Keratinocyte (primary cell): ENCODE results near the gene AP5Z1. TPM values are rescaled to one million over a fixed set of nuclear protein-coding genes. Genes with fewer than 3 reads are reported as not detected.
A peak's percentile ranks its signal among the peaks of the same experiment; 100 is the strongest.

Experiments
- DNase-seq: peaks from one replicate; pipeline ENCODE4 v3.0.0-alpha.2; 2011; ENCODE audit warnings: low read depth, missing footprints, low spot score
- FAIRE-seq: peaks from 2 replicates; lab custom pipeline; 2011; peaks lifted over from hg19 to GRCh38; lab: Jason Lieb, UNC
- H2AFZ ChIP-seq: 2 replicates; pipeline ENCODE4 v1.6.0; 2012; ENCODE audit warnings: low read length, control low read depth, inconsistent platforms; ENCODE audit not compliant: control insufficient read depth
- H3K27ac ChIP-seq: 2 replicates; pipeline ENCODE4 v1.5.1; 2011; ENCODE audit warnings: low read length; ENCODE audit not compliant: control insufficient read depth, insufficient read depth
- H3K27me3 ChIP-seq: 3 replicates; pipeline ENCODE4 v1.6.0; 2011; ENCODE audit warnings: low read length; ENCODE audit not compliant: control insufficient read depth, insufficient read depth; ENCODE audit errors: extremely low read depth
- H3K36me3 ChIP-seq, 2 experiments: 2 replicates in 1 of 2; 3 replicates in 1 of 2; pipeline ENCODE4 v1.5.1; 2011; ENCODE audit warnings: low read length in 2 of 2, mild to moderate bottlenecking in 1 of 2; ENCODE audit not compliant: control insufficient read depth in 2 of 2, insufficient read depth in 2 of 2; ENCODE audit errors: extremely low read depth in 1 of 2
- H3K4me1 ChIP-seq: 3 replicates; pipeline ENCODE4 v1.5.1; 2011; ENCODE audit warnings: low read length; ENCODE audit not compliant: control insufficient read depth, insufficient read depth; ENCODE audit errors: extremely low read depth
- H3K4me2 ChIP-seq: 3 replicates; pipeline ENCODE4 v1.6.0; 2011; ENCODE audit warnings: low read depth, low read length; ENCODE audit not compliant: control insufficient read depth, insufficient read depth; ENCODE audit errors: extremely low read depth
- H3K4me3 ChIP-seq, 3 experiments: fragments of 200-600 bp in 1 of 3; sonication (generic) in 1 of 3; 2 replicates in 2 of 3; 3 replicates in 1 of 3; pipeline ENCODE4 v1.5.1; 2011 to 2016; ENCODE audit warnings: low read length in 3 of 3, mild to moderate bottlenecking in 3 of 3, control low read depth in 2 of 3, inconsistent platforms in 1 of 3, low read depth in 1 of 3, mixed read lengths in 1 of 3, mixed run types in 1 of 3, moderate library complexity in 1 of 3; ENCODE audit not compliant: control insufficient read depth in 2 of 3, insufficient read depth in 2 of 3; ENCODE audit errors: extremely low read depth in 1 of 3
- H3K79me2 ChIP-seq: 2 replicates; pipeline ENCODE4 v1.6.0; 2012; ENCODE audit warnings: low read length; ENCODE audit not compliant: control insufficient read depth, insufficient read depth
- H3K9ac ChIP-seq: 3 replicates; pipeline ENCODE4 v1.6.0; 2011; ENCODE audit warnings: low read length; ENCODE audit not compliant: control insufficient read depth, insufficient read depth; ENCODE audit errors: extremely low read depth
- H3K9me1 ChIP-seq: 3 replicates; pipeline ENCODE4 v1.6.0; 2011; ENCODE audit warnings: low read length; ENCODE audit not compliant: control insufficient read depth, insufficient read depth; ENCODE audit errors: extremely low read depth
- H3K9me3 ChIP-seq: 2 replicates; pipeline ENCODE4 v1.5.1; 2012; ENCODE audit warnings: low read depth, low read length; ENCODE audit not compliant: control insufficient read depth
- H4K20me1 ChIP-seq: 3 replicates; pipeline ENCODE4 v1.6.0; 2011; ENCODE audit warnings: low read length; ENCODE audit not compliant: control insufficient read depth, insufficient read depth; ENCODE audit errors: extremely low read depth
- CTCF ChIP-seq, 3 experiments: IDR thresholded peaks in 1 of 3; conservative IDR thresholded peaks in 1 of 3; optimal IDR thresholded peaks in 1 of 3; 2 replicates in 2 of 3; 3 replicates in 1 of 3; pipeline versions ENCODE3 to v1.5.1; 2011; ENCODE audit warnings: low read length in 3 of 3, mild to moderate bottlenecking in 3 of 3, moderate library complexity in 2 of 3, control low read depth in 1 of 3, inconsistent platforms in 1 of 3; ENCODE audit not compliant: insufficient read depth in 2 of 3; ENCODE audit errors: extremely low read depth in 1 of 3
- EZH2 ChIP-seq: IDR thresholded peaks from one replicate; pipeline ENCODE4 v1.6.1; 2012; ENCODE audit warnings: inconsistent platforms, mild to moderate bottlenecking, low read length, moderate library complexity
- dilution Hi-C: fragments of 300-500 bp; cut with MboI; formaldehyde crosslinking; loops from one replicate; pipeline ENCODE4 v1.7.0; 2020; ENCODE audit warnings: low sequenced_read_pairs; ENCODE audit not compliant: extremely low pct_ligation_motif_present
- polyA plus RNA-seq, 5 experiments: library from polyadenylated mRNA; depleted of rRNA in 3 of 5; stranded (reverse) in 3 of 5; stranded (forward) in 1 of 5; unstranded in 1 of 5; fragments of >200 nt; gene quantifications; 1 replicate in 1 of 5; 2 replicates in 3 of 5; 3 replicates in 1 of 5; pipeline versions ENCODE4 v1.2.1 to v1.2.3, GENCODE V29; 2011 to 2012; ENCODE audit warnings: missing spikeins in 2 of 5, low read depth in 1 of 5, low replicate concordance in 1 of 5

The AP5Z1 gene
- polyA plus RNA-seq, 1 donor (not counting 4 experiments of a cell fraction or from before 2014, with no cell fraction given), result 12.6 TPM

GRCh38 chr7:4744391-4745264 is 30.8 kb upstream of the AP5Z1 start:
- Histone ChIP-seq H3K4me2 (peak overlapping the region; percentile 99), H3K4me1 (peaks cover 19% of the 10 kb centered on the region), H3K4me3 (peak overlapping the region in 2 of 3 experiments; percentile 23 to 24), H3K27ac (peak overlapping the region; percentile 97), H3K9ac (peak overlapping the region; percentile 85), H3K9me3 (no peaks in the 10 kb centered on the region), H2AFZ (no peak overlapping the region), H4K20me1 (no peaks in the 10 kb centered on the region), H3K27me3 (no peaks in the 10 kb centered on the region), H3K36me3 (peaks cover 15 to 21% of the 10 kb centered on the region in 2 experiments), H3K79me2 (peaks cover 43% of the 10 kb centered on the region), H3K9me1 (no peaks in the 10 kb centered on the region)
- dilution Hi-C loops, result no loop called here
- DNase-seq (peak; percentile 88), FAIRE-seq (peak; percentile 71)
- no peak for TF ChIP-seq CTCF (optimal IDR thresholded peaks at IDR 0.05 in 1 of 3, IDR thresholded peaks at IDR 0.05 in 1 of 3, conservative IDR thresholded peaks at IDR 0.05 in 1 of 3; ENCODE audit: extremely low read depth in 1 of 3, insufficient read depth in 2 of 3, low read length in 3 of 3)
- TF ChIP-seq EZH2, result no peak

- Histone ChIP-seq H3K9ac (peak overlapping the region; percentile 85), H3K36me3 (peaks cover 18 to 21% of the 10 kb centered on the region in 2 experiments), H4K20me1 (no peaks in the 10 kb centered on the region), H3K4me2 (peak overlapping the region; percentile 99), H3K27me3 (no peaks in the 10 kb centered on the region), H3K79me2 (peaks cover 47% of the 10 kb centered on the region), H3K9me3 (no peaks in the 10 kb centered on the region), H2AFZ (no peak overlapping the region), H3K4me3 (peak overlapping the region; percentile 15 to 74 (median 66)), H3K4me1 (peaks cover 19% of the 10 kb centered on the region), H3K27ac (peak overlapping the region; percentile 97), H3K9me1 (no peaks in the 10 kb centered on the region)
- TF ChIP-seq CTCF (optimal IDR thresholded peaks at IDR 0.05 in 1 of 3, IDR thresholded peaks at IDR 0.05 in 1 of 3, conservative IDR thresholded peaks at IDR 0.05 in 1 of 3; ENCODE audit: extremely low read depth in 1 of 3, insufficient read depth in 2 of 3, low read length in 3 of 3), result no peak
- no peak for TF ChIP-seq EZH2
- FAIRE-seq (no peak), DNase-seq (no peak)
- dilution Hi-C loops, result no loop called here
These were observed 30.0 kb upstream of the AP5Z1 start for GRCh38 chr7:4745265-4745919.
